Activated CD4-positive, alpha-beta T cell treated with anti-CD3 and anti-CD28 coated beads, Interleukin-2, amount 10 ng/mL, durations not matched to agents 7 days and 5 days (primary cell): ENCODE results near the gene BIN2. TPM values are rescaled to one million over a fixed set of nuclear protein-coding genes. Genes with fewer than 3 reads are reported as not detected.

Experiments used
- CTCF ChIA-PET: fragments of 350-600 bp; sonication (Branson Sonifier 250); formaldehyde crosslinking; loops from one replicate; lab custom pipeline; 2021; ENCODE audit warnings: antibody characterized with exemption; lab: Charles Lee
- POLR2A ChIA-PET: fragments of 350-600 bp; sonication (Branson Sonifier 250); formaldehyde crosslinking; loops from one replicate; lab custom pipeline; 2021; ENCODE audit warnings: antibody characterized with exemption; lab: Charles Lee
- DNase-seq: peaks from one replicate; pipeline ENCODE4 v3.0.0-alpha.2; 2020
- H3K27ac Mint-ChIP-seq: one replicate; pipeline ENCODE4 v1.8.0; 2021; ENCODE audit warnings: mild to moderate bottlenecking, moderate library complexity, mixed read lengths
- H3K27me3 Mint-ChIP-seq: one replicate; pipeline ENCODE4 v1.8.0; 2021; ENCODE audit warnings: mixed read lengths
- H3K36me3 Mint-ChIP-seq: one replicate; pipeline ENCODE4 v1.8.0; 2021; ENCODE audit warnings: low read depth, mixed read lengths
- H3K4me1 Mint-ChIP-seq: one replicate; pipeline ENCODE4 v1.8.0; 2021; ENCODE audit warnings: mixed read lengths
- H3K4me3 Mint-ChIP-seq: one replicate; pipeline ENCODE4 v1.8.0; 2021; ENCODE audit warnings: mild to moderate bottlenecking, moderate library complexity, mixed read lengths
- H3K9me3 Mint-ChIP-seq: one replicate; pipeline ENCODE4 v1.8.0; 2021; ENCODE audit warnings: mixed read lengths
- total RNA-seq, 2 experiments: library from RNA; stranded (reverse); gene quantifications; one replicate each; pipeline ENCODE4 v1.2.3, GENCODE V29; 2021

BIN2 gene
- total RNA-seq, 2 experiments from 2014 or later, result 200 to 226 TPM

GRCh38 chr12:51244269-51244668 lies 79.7 kb downstream of the BIN2 start:
- no peak for DNase-seq
- peak overlapping the region; percentile 3 for H3K27ac Mint-ChIP-seq
- no peaks in the 10 kb centered on the region for H3K27me3 Mint-ChIP-seq
- POLR2A ChIA-PET, result interaction anchor here (0.8 kb wide), 1 partner anchor 96 kb away, joined by 3 read pairs; no protein-coding TSS in a partner anchor
- CTCF ChIA-PET, result interaction anchor here (1.0 to 1.9 kb wide), 2 partner anchors 9 to 82 kb away, joined by 4 to 12 read pairs; no protein-coding TSS in a partner anchor
- no peaks in the 10 kb centered on the region for H3K9me3 Mint-ChIP-seq
- no peak overlapping the region for H3K4me3 Mint-ChIP-seq
- peaks cover 64% of the 10 kb centered on the region for H3K36me3 Mint-ChIP-seq
- peaks cover 67% of the 10 kb centered on the region for H3K4me1 Mint-ChIP-seq

GRCh38 chr12:51242876-51243275 lies 81.1 kb downstream of the BIN2 start:
- CTCF ChIA-PET, result interaction anchor here (1.9 kb wide), 1 partner anchor 10 kb away, joined by 12 read pairs; no protein-coding TSS in a partner anchor
- peaks cover 65% of the 10 kb centered on the region for H3K36me3 Mint-ChIP-seq
- no peak for DNase-seq

GRCh38 chr12:51242120-51242519 lies 81.9 kb downstream of the BIN2 start:
- H3K9me3 Mint-ChIP-seq, result no peaks in the 10 kb centered on the region
- POLR2A ChIA-PET, result no interaction called here
- no peak overlapping the region for H3K4me3 Mint-ChIP-seq
- H3K27me3 Mint-ChIP-seq, result no peaks in the 10 kb centered on the region
- H3K36me3 Mint-ChIP-seq, result peaks cover 61% of the 10 kb centered on the region
- peaks cover 61% of the 10 kb centered on the region for H3K4me1 Mint-ChIP-seq
- DNase-seq, result no peak
- H3K27ac Mint-ChIP-seq, result no peak overlapping the region
- CTCF ChIA-PET, result interaction anchor here (0.7 to 2.9 kb wide), 4 partner anchors 10 to 240 kb away, joined by 3 to 12 read pairs (median 5); partner anchors contain the start of gene POU6F1

More at GRCh38 chr12:51242876-51243275, 81.1 kb downstream of the BIN2 start:
- Mint-ChIP-seq H3K27me3 (no peaks in the 10 kb centered on the region), H3K9me3 (no peaks in the 10 kb centered on the region), H3K27ac (peak overlapping the region; percentile 39), H3K4me1 (peaks cover 66% of the 10 kb centered on the region), H3K4me3 (no peak overlapping the region)
- POLR2A ChIA-PET, result no interaction called here

- ChIA-PET CTCF (interaction anchor here (0.6 to 2.9 kb wide), 3 partner anchors 12 to 242 kb away, joined by 3 to 12 read pairs (median 4); no protein-coding TSS in a partner anchor), POLR2A (interaction anchor here (0.6 kb wide), 1 partner anchor 1390 kb away, joined by 3 read pairs; no protein-coding TSS in a partner anchor)
- Mint-ChIP-seq H3K36me3 (peaks cover 53% of the 10 kb centered on the region), H3K4me1 (peaks cover 54% of the 10 kb centered on the region), H3K27me3 (no peaks in the 10 kb centered on the region), H3K27ac (no peak overlapping the region), H3K4me3 (peak overlapping the region; percentile 95), H3K9me3 (no peaks in the 10 kb centered on the region)
- DNase-seq, result no peak
These were observed 83.0 kb downstream of the BIN2 start for GRCh38 chr12:51240971-51241370.

GRCh38 chr12:51238510-51239334 lies 85.3 kb downstream of the BIN2 start, which contains the start of gene DAZAP2:
DAZAP2 (plus strand) TSS chr12:51238826; CDS start chr12:51238908, 82 bp downstream.
- Mint-ChIP-seq H3K36me3 (peaks cover 39% of the 10 kb centered on the region), H3K9me3 (no peaks in the 10 kb centered on the region), H3K27ac (peak within 1 kb of the TSS; percentile 100), H3K4me3 (peak within 1 kb of the TSS; percentile 95), H3K4me1 (peaks cover 40% of the 10 kb centered on the region), H3K27me3 (peaks cover 6% of the 10 kb centered on the region)
- ChIA-PET CTCF (interaction anchor here (0.7 to 1.9 kb wide), 11 partner anchors 8 to 196 kb away, joined by 3 to 8 read pairs (median 4); no protein-coding TSS in a partner anchor), POLR2A (interaction anchor here (0.5 to 1.3 kb wide), 5 partner anchors 18 to 191 kb away, joined by 3 to 6 read pairs (median 4); partner anchors contain the start of genes CSRNP2, LETMD1 and POU6F1)
- peak; percentile 96 for DNase-seq

DNA sequence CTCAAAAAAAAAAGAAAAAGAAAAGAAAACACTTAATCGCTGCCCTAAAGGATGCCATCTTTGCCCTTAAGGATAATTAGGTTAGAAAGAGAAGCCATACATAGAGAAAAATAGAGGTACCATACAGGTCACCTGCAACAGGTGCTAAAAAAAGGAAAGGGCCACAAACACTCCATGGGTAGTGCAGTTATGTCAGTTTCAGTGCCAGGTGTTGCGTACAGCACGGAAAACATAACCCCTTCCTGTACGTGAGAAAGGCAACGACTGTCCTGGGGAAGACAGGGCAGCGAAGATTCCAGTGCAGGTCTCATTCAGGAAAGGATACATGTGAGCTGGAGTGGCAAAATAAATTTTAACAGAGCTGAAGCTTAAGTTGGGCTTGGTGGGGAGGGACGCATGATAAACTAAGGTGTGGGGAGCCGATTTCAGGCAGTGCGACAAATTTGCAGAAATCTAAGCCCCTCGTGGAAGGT lies 85.9 kb downstream of the BIN2 start:
- ChIA-PET POLR2A (interaction anchor here (0.6 to 1.3 kb wide), 4 partner anchors 20 to 190 kb away, joined by 3 to 6 read pairs (median 4); partner anchors contain the start of genes CSRNP2, LETMD1 and POU6F1), CTCF (interaction anchor here (0.7 to 1.9 kb wide), 10 partner anchors 8 to 195 kb away, joined by 3 to 8 read pairs (median 4); no protein-coding TSS in a partner anchor)
- Mint-ChIP-seq H3K9me3 (no peaks in the 10 kb centered on the region), H3K27me3 (peaks cover 6% of the 10 kb centered on the region), H3K27ac (peak overlapping the region; percentile 100), H3K4me1 (peaks cover 39% of the 10 kb centered on the region), H3K4me3 (peak overlapping the region; percentile 95), H3K36me3 (peaks cover 36% of the 10 kb centered on the region)
- DNase-seq, result no peak

- Mint-ChIP-seq H3K4me1 (peaks cover 16% of the 10 kb centered on the region), H3K36me3 (peaks cover 4% of the 10 kb centered on the region), H3K9me3 (no peaks in the 10 kb centered on the region), H3K27ac (no peak overlapping the region), H3K4me3 (no peak overlapping the region), H3K27me3 (peaks cover 9% of the 10 kb centered on the region)
- ChIA-PET CTCF (interaction anchor here (1.3 kb wide), 1 partner anchor 17 kb away, joined by 6 read pairs; the partner anchor contains the start of gene POU6F1), POLR2A (no interaction called here)
- DNase-seq, result no peak
These were observed 89.4 kb downstream of the BIN2 start for GRCh38 chr12:51234530-51234929.

DNA sequence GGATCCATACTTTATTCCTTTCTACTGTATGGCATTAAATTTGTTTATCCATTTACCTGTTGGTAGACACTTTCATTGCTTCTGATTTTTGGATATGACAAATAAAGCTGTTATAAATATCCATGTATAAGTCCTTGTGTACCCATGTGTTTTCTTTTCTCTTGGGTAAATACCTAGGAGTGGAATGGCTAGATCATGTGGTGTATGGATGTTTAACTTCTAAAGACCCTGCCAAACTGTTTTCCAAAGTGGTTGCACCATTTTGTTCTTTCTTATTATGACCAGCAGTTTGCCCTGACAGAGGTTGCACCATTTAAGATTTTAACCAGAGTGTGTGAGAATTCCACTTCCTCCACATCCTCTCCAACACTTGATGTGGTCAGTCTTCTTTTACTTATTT lies 91.3 kb downstream of the BIN2 start:
- H3K4me3 Mint-ChIP-seq, result no peak overlapping the region
- CTCF ChIA-PET, result interaction anchor here (0.6 to 4.9 kb wide), 3 partner anchors 15 to 134 kb away, joined by 3 to 17 read pairs (median 3); partner anchors contain the start of gene POU6F1
- DNase-seq, result no peak

More for the DNA sequence above, 91.3 kb downstream of the BIN2 start:
- H3K27ac Mint-ChIP-seq, result no peak overlapping the region
- no peaks in the 10 kb centered on the region for H3K9me3 Mint-ChIP-seq
- H3K27me3 Mint-ChIP-seq, result peaks cover 9% of the 10 kb centered on the region
- no peaks in the 10 kb centered on the region for H3K36me3 Mint-ChIP-seq
- POLR2A ChIA-PET, result no interaction called here
- peaks cover 8% of the 10 kb centered on the region for H3K4me1 Mint-ChIP-seq

Other genes with a start within 250 kb of the BIN2 start
- gene CSRNP2, start 240.6 kb downstream of the BIN2 start, total RNA-seq, result 10 to 100 TPM; 13.6 to 17.0 TPM
- gene TFCP2, start 151.0 kb downstream of the BIN2 start, total RNA-seq, result 10 to 100 TPM; 39.2 to 40.9 TPM
- gene POU6F1, start 106.1 kb downstream of the BIN2 start, total RNA-seq, result 1 to 10 TPM; 4.7 to 6.3 TPM
- 100 to 1,000 TPM; 219 to 260 TPM for gene DAZAP2, start 85.3 kb downstream of the BIN2 start, total RNA-seq
- 1 to 10 TPM; 1.6 to 1.7 TPM for gene SMAGP, start 53.8 kb downstream of the BIN2 start, total RNA-seq
- not detected for gene CELA1, start 22.5 kb upstream of the BIN2 start, total RNA-seq
- 10 to 100 TPM; 17.5 to 18.9 TPM for gene GALNT6, start 67.2 kb upstream of the BIN2 start, total RNA-seq
- 1 to 10 TPM; 2.9 to 4.4 TPM for gene SLC4A8, start 100.7 kb upstream of the BIN2 start, total RNA-seq